Gastrocnemius medialis (tissue), 4 donors: Measurements from ENCODE around the gene LMAN2.

ENCODE experiments used
- POLR2A ChIP-seq, 2 donors: fragments of 450-650 bp; IDR thresholded peaks; one replicate each; pipeline ENCODE4 v1.6.1; 2017; ENCODE audit warnings: antibody characterized with exemption in 2 of 2, mild to moderate bottlenecking in 2 of 2, moderate library complexity in 2 of 2
- TF ChIP-seq, protein P1 (sequence below), 5 experiments: fragments of 450-650 bp in 3 of 5; fragments of 200-600 bp in 2 of 5; sonication (generic) in 2 of 5; IDR thresholded peaks in 4 of 5; conservative IDR thresholded peaks in 1 of 5; 1 replicate in 4 of 5; 2 replicates in 1 of 5; pipeline ENCODE4 v1.5.1; 2016 to 2019; ENCODE audit warnings: antibody characterized with exemption in 5 of 5, mild to moderate bottlenecking in 3 of 5, moderate library complexity in 3 of 5

DNA sequence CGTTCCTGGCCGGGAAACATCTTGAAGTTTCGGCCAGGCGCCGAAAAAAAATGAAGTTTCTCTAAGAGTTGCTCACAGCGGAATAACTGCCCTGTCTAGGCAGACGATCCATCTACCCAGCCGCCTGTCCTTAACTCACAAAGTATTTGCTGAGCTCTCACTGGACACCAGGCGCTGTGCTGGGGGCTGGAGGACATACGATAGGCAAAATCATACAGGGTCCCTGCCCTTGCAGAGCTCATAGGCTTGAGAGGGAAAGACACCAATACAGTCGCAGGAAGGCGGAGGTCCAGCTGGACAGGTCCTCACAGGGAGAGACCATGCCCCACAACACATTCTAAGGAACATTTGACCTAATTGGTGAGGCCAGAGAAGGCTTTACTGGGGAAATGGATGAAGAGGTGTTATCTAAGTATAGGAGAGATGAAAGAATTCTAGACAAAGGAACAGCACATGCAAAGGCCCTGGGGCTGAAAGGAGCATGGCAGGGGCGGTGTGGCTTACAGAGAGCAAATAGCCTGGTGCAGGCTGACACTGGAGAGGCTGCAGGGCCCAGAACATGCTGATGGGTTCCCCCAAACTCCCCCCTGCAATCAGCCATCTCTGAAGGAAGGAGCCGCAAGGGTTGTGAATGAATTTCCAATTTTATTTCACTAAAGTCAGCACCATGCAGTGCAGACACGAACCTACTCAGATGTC, 37.8 kb downstream of the LMAN2 start:
- no peak for TF ChIP-seq POLR2A (IDR thresholded peaks at IDR 0.05)
- TF ChIP-seq, protein P1, sequence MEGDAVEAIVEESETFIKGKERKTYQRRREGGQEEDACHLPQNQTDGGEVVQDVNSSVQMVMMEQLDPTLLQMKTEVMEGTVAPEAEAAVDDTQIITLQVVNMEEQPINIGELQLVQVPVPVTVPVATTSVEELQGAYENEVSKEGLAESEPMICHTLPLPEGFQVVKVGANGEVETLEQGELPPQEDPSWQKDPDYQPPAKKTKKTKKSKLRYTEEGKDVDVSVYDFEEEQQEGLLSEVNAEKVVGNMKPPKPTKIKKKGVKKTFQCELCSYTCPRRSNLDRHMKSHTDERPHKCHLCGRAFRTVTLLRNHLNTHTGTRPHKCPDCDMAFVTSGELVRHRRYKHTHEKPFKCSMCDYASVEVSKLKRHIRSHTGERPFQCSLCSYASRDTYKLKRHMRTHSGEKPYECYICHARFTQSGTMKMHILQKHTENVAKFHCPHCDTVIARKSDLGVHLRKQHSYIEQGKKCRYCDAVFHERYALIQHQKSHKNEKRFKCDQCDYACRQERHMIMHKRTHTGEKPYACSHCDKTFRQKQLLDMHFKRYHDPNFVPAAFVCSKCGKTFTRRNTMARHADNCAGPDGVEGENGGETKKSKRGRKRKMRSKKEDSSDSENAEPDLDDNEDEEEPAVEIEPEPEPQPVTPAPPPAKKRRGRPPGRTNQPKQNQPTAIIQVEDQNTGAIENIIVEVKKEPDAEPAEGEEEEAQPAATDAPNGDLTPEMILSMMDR (IDR thresholded peaks at IDR 0.05 in 4 of 5, conservative IDR thresholded peaks at IDR 0.05 in 1 of 5), result no peak
